Natural killer cell treated with Interleukin-12 subunit alpha and Interleukin-12 subunit beta and Interleukin-15 and Interleukin-18, amount 100 ng/mL, for 72 hours (primary cell): ENCODE measurements around the gene STXBP2. TPM values are rescaled to one million over a fixed set of nuclear protein-coding genes. Genes with fewer than 3 reads are reported as not detected.
A peak's percentile ranks its signal among the peaks of the same experiment; 100 is the strongest.

Source experiments
- ATAC-seq, 2 donors: fragments of 150-1000 bp; cut with Tn5 transposase in 1 of 2; sonication (Bioruptor Pico), chemical (Tn5 transposase) in 1 of 2; 2 replicates each; pipeline ENCODE4 v1.10.0; 2021
- DNase-seq: peaks from one replicate; pipeline ENCODE4 v3.0.0; 2022; ENCODE audit warnings: low spot score
- H3K27ac Mint-ChIP-seq, 2 donors: 1 replicate in 1 of 2; 2 replicates in 1 of 2; pipeline ENCODE4 v1.8.0; 2022; ENCODE audit warnings: mixed read lengths in 2 of 2, mild to moderate bottlenecking in 1 of 2, moderate library complexity in 1 of 2
- H3K27me3 Mint-ChIP-seq, 2 donors: 1 replicate in 1 of 2; 2 replicates in 1 of 2; pipeline ENCODE4 v1.8.0; 2022; ENCODE audit warnings: mixed read lengths in 2 of 2
- H3K36me3 Mint-ChIP-seq: one replicate; pipeline ENCODE4 v1.8.0; 2022; ENCODE audit warnings: mixed read lengths
- H3K4me1 Mint-ChIP-seq, 2 donors: 1 replicate in 1 of 2; 2 replicates in 1 of 2; pipeline ENCODE4 v1.8.0; 2022; ENCODE audit warnings: low read depth in 2 of 2, mixed read lengths in 2 of 2, mild to moderate bottlenecking in 1 of 2
- H3K4me3 Mint-ChIP-seq: one replicate; pipeline ENCODE4 v1.8.0; 2022; ENCODE audit warnings: mixed read lengths
- H3K9me3 Mint-ChIP-seq: 2 replicates; pipeline ENCODE4 v1.8.0; 2022; ENCODE audit warnings: mixed read lengths
- total RNA-seq, 2 donors: library from RNA; stranded (reverse); gene quantifications; one replicate each; pipeline ENCODE4 v1.2.3, GENCODE V29; 2022

Gene STXBP2
- 100 to 1,000 TPM; 233 to 247 TPM for total RNA-seq

DNA sequence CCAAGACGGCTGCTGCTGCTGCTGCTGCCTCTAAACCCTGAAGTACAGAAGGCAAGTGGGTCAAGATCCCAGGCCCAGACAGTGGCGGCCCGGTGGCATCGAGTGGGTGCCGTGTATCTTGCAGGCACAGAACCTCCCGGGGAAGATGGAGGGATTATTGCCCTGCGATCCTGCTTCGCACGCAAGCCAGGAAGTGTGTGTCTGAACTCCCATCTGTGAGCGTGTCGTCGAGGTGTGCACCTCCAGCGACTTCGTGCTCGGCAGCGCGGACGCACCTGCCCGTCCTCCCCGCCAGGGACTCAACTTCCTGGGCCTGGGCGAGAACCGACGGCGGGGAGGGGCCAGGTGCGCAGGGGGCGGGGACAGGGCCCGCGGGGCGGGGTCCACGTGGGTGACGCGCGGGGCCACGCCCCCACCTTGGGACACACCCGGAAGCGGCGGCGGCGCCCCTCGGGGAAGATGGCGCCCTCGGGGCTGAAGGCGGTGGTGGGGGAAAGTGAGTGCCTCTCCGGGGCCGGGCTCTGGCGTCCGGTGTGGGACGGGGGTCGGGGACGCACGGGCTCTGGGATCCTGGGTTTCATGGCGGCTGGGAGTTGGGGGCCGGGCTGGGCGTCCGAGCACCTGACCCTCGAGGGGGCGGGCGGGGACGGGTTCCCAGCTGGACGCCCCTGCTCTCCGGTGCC is at the start of gene STXBP2:
Gene STXBP2, plus strand, starts transcription at position 420 of the 683 bp plus-strand sequence. Its CDS starts 40 bp downstream, at position 460.
- Mint-ChIP-seq H3K36me3 (peaks cover 9% of the 10 kb centered on the region), H3K9me3 (peaks cover 6% of the 10 kb centered on the region), H3K4me3 (peak within 1 kb of the TSS; percentile 84), H3K27ac (peak within 1 kb of the TSS; percentile 78 to 88), H3K4me1 (peaks cover 22 to 33% of the 10 kb centered on the region in 2 donors), H3K27me3 (no peaks in the 10 kb centered on the region)
- ATAC-seq (peak; percentile 96 to 97), DNase-seq (peak; percentile 89)

DNA sequence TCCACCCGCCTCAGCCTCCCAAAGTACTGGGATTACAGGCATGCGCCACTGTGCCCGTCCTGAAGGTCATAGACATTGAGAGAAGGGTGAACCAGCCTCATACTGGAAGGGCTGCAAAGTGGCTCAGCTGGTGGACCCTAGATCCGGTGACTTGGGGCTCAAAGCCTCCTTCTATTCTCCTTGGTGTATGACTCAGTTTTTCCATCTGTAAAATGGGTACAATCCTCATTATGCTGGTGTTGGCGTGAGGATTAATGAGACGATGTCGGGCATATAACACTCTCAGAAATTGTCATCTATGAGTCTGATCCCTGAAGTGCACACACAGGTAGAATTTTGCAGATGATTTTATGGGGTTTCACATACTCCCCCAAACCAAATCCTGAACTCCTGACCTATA is 47.1 kb upstream of the STXBP2 start:
- no peaks in the 10 kb centered on the region for H3K9me3 Mint-ChIP-seq
- H3K4me1 Mint-ChIP-seq: no peaks in the 10 kb centered on the region
- H3K36me3 Mint-ChIP-seq: no peaks in the 10 kb centered on the region
- no peak overlapping the region for H3K27ac Mint-ChIP-seq
- no peak overlapping the region for H3K4me3 Mint-ChIP-seq
- no peak for ATAC-seq
- DNase-seq: no peak
- H3K27me3 Mint-ChIP-seq: peaks cover 9 to 19% of the 10 kb centered on the region in 2 donors

DNA sequence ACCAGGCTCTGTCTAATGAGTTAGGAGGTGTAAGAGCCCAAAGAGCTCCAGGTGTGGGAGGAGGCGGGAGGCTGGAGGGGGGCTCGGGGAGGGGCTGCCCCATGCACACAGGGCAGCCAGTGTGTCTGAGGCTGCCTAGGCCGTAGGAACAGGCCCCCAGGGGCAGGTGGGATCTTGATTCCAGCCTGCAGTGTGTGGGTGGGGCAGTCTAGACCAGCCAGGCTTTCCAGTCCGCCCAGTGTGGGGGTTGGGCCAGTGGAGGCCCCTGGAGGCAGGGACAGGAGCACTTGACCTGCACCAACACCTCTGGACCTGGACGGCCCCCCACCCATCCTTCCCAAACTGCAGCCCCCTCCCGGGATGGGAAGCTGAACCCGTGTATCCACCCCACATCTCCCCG is 46.7 kb upstream of the STXBP2 start:
- DNase-seq (no peak), ATAC-seq (peak in 1 of 2 donors; percentile 43)
- peaks cover 11 to 24% of the 10 kb centered on the region in 2 donors for H3K27me3 Mint-ChIP-seq
- peaks cover 2 to 3% of the 10 kb centered on the region in 2 donors for H3K4me1 Mint-ChIP-seq
- H3K4me3 Mint-ChIP-seq: no peak overlapping the region
- no peaks in the 10 kb centered on the region for H3K9me3 Mint-ChIP-seq
- H3K36me3 Mint-ChIP-seq: no peaks in the 10 kb centered on the region
- H3K27ac Mint-ChIP-seq: no peak overlapping the region

DNA sequence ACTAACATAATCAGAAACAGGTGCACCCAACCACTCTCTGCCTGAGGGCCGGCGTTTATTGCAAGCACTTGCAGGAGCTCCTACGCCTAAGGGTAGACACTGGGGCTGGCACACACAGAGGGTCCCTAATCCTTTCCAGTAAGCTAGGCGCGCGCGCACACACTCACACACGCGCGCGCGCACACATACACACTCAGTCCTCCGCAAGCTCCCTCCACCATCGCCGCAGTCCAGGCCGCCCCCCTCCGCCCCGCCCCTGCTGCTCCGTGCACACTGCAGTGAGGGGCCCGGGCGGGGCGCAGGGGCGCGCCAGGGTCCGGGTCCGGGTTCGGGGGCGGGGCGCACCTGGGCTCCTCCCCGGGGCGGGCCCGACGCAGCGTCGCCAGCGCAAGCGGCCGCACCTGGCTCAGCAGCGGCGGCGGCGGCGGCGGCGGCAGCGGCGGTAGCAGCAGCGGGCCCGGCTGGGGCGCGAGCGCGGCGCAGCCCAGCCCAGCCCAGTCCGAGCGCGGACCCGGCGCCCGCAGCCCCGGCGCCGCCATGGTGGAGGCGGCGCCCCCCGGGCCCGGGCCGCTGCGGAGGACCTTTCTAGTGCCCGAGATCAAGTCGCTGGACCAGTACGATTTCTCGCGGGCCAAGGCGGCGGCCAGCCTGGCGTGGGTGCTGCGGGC is 41.3 kb upstream of the STXBP2 start, which contains the start of gene CAMSAP3:
Gene CAMSAP3, plus strand, starts transcription at position 398 of the 668 bp plus-strand sequence. Its CDS starts 140 bp downstream, at position 538.
- H3K27ac Mint-ChIP-seq: no peak within 1 kb of the TSS
- peaks cover 4 to 5% of the 10 kb centered on the region in 2 donors for H3K4me1 Mint-ChIP-seq
- H3K36me3 Mint-ChIP-seq: no peaks in the 10 kb centered on the region
- H3K4me3 Mint-ChIP-seq: peak within 1 kb of the TSS; percentile 34
- ATAC-seq: peak; percentile 79 to 81
- no peaks in the 10 kb centered on the region for H3K9me3 Mint-ChIP-seq
- no peak for DNase-seq
- H3K27me3 Mint-ChIP-seq: peaks cover 24 to 41% of the 10 kb centered on the region in 2 donors

DNA sequence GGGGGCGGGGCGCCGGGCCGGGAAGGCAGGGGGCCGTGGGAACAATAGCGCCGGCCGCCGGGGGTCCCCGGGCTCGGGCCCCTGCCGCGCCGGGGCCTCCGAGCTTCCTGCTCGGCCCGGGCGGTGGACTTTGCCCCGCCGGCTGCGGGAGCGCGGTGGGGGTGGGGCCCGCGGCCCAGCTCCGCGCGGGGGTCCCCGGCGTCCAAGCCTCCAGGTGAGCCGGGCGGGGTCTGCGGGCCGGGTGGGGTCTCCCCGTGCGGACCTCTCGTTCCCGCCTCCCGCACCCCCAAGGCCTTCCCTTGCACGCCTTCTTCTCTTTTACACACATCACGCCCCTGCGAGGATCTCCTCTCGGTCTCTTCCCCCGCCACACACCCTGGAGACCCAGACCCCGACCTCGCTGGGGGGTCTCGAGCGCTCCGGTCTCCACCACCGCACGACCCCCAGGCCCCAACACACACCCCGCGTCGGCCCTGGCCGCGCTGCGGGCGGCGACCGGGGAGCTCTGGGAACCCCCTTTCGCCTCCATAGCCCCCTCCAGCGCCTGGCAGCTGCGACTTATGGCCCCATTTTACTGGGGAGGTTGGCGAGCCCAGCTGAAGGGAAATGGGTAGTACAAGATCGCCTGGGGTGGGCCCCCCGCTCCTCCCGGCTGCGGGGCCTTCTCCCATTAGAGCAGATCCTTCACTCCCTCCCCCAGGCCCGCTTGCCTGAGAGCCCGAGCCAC is 40.5 kb upstream of the STXBP2 start:
- ATAC-seq (no peak), DNase-seq (no peak)
- Mint-ChIP-seq H3K36me3 (no peaks in the 10 kb centered on the region), H3K4me3 (no peak overlapping the region), H3K27ac (no peak overlapping the region), H3K4me1 (peaks cover 4 to 5% of the 10 kb centered on the region in 2 donors), H3K27me3 (peaks cover 24 to 41% of the 10 kb centered on the region in 2 donors), H3K9me3 (no peaks in the 10 kb centered on the region)

GRCh38 chr19:7597689-7598088 is 39.2 kb upstream of the STXBP2 start:
- no peaks in the 10 kb centered on the region for H3K9me3 Mint-ChIP-seq
- H3K4me1 Mint-ChIP-seq: peaks cover 5 to 8% of the 10 kb centered on the region in 2 donors
- H3K36me3 Mint-ChIP-seq: no peaks in the 10 kb centered on the region
- H3K27me3 Mint-ChIP-seq: peaks cover 26 to 50% of the 10 kb centered on the region in 2 donors
- DNase-seq (no peak), ATAC-seq (no peak)
- no peak overlapping the region for H3K27ac Mint-ChIP-seq
- H3K4me3 Mint-ChIP-seq: peak overlapping the region; percentile 22

DNA sequence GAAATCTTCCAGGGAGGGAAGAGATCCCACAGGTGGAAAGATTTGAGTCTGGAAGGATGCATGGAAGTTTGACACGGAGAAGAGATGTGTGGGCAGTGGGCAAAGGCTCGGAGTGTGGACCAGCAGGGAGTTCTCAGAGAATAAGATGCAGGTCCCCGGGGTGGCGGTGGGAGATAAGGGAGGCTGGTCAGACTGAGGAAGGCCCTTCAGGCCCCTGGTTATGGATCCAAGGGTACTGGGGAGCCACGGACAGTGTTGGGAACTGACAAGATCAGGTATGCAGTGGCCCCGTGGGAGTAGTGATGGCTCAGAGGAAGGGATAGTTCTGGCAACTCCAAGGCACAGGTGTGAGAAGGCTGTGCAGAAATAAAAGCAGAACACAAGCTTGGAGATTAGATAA is 38.7 kb upstream of the STXBP2 start:
- H3K4me3 Mint-ChIP-seq: no peak overlapping the region
- H3K4me1 Mint-ChIP-seq: peaks cover 5 to 8% of the 10 kb centered on the region in 2 donors
- H3K9me3 Mint-ChIP-seq: no peaks in the 10 kb centered on the region
- H3K27me3 Mint-ChIP-seq: peaks cover 25 to 47% of the 10 kb centered on the region in 2 donors
- DNase-seq: no peak
- no peaks in the 10 kb centered on the region for H3K36me3 Mint-ChIP-seq
- H3K27ac Mint-ChIP-seq: peak overlapping the region in 1 of 2 donors; percentile 29
- no peak for ATAC-seq

GRCh38 chr19:7600721-7601120 is 36.2 kb upstream of the STXBP2 start:
- Mint-ChIP-seq H3K27me3 (peaks cover 22 to 24% of the 10 kb centered on the region in 2 donors), H3K36me3 (no peaks in the 10 kb centered on the region), H3K4me3 (no peak overlapping the region), H3K27ac (no peak overlapping the region), H3K4me1 (peaks cover 0 to 7% of the 10 kb centered on the region in 2 donors), H3K9me3 (no peaks in the 10 kb centered on the region)
- ATAC-seq: no peak
- no peak for DNase-seq

DNA sequence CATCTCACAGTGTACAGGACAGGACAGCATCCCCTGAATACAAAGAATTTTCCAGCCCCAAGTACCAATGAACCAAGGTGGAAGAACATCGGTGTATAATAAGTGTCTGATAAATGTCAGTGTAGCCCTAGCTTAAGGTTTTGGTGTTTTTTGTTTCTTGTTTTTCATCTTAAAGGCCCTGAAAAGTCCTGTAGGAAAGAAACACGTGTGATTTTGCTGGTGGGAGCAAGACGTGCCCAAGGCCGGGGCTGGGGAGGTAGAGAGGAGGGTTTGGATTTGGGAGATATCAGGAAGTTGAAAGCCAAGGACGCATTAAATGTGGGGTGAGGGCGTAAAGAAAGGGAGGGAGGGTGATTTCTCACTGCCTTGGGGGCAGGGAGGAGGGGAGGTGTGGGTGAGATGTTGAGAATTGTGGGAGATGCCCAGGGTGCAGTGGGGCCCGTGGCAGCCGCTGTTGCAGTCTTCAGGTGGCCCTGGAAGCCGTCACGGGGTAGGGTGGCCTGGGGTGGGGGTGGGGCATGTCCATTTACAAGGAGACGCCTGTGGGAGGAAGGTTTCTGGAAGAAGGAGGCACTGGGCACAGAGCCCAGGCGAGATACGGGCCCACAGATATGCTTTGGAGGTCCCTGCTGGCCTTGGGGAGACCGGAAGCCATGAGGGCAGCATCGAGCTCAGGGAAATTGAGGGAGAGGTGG is 34.5 kb upstream of the STXBP2 start:
- no peaks in the 10 kb centered on the region for H3K36me3 Mint-ChIP-seq
- H3K4me3 Mint-ChIP-seq: no peak overlapping the region

DNA sequence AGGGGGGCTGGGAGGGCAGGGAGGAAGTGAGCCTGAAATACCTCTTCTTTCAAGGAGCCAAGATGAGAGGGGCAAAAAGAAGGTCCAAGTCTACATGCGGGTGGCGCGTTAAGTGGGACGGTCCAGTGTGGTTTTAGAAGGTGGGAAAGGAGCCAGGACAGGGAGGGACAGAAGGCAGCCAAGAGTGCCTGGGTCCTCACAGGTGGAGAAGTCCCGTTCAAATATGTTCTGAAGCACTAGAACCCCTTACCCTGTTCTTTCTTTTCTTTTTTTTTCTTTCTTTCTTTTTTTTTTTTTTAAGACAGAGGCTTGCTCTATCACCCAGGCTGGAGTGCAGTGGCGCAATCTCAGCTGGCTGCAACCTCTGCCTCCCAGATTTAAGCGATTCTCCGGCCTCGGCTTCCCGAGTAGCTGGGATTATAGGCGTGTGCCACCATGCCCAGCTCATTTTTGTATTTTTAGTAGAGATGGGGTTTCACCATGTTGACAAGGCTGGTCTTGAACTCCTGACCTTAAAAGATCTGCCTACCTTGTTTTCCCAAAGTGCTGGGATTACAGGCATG is 33.9 kb upstream of the STXBP2 start:
- H3K27me3 Mint-ChIP-seq: peaks cover 14 to 18% of the 10 kb centered on the region in 2 donors
- no peaks in the 10 kb centered on the region for H3K36me3 Mint-ChIP-seq
- ATAC-seq (no peak), DNase-seq (no peak)
- peaks cover 0 to 8% of the 10 kb centered on the region in 2 donors for H3K4me1 Mint-ChIP-seq
- H3K27ac Mint-ChIP-seq: no peak overlapping the region
- no peak overlapping the region for H3K4me3 Mint-ChIP-seq
- H3K9me3 Mint-ChIP-seq: no peaks in the 10 kb centered on the region

More for the DNA sequence above, 34.5 kb upstream of the STXBP2 start:
- ATAC-seq (no peak), DNase-seq (no peak)
- peaks cover 0 to 8% of the 10 kb centered on the region in 2 donors for H3K4me1 Mint-ChIP-seq
- H3K9me3 Mint-ChIP-seq: no peaks in the 10 kb centered on the region
- H3K27me3 Mint-ChIP-seq: peaks cover 20 to 22% of the 10 kb centered on the region in 2 donors
- no peak overlapping the region for H3K27ac Mint-ChIP-seq

- Mint-ChIP-seq H3K36me3 (no peaks in the 10 kb centered on the region), H3K4me3 (no peak overlapping the region), H3K4me1 (peaks cover 0 to 8% of the 10 kb centered on the region in 2 donors), H3K9me3 (no peaks in the 10 kb centered on the region), H3K27ac (no peak overlapping the region), H3K27me3 (peaks cover 9 to 14% of the 10 kb centered on the region in 2 donors)
- ATAC-seq: no peak
- no peak for DNase-seq
These were observed 33.0 kb upstream of the STXBP2 start for GRCh38 chr19:7603919-7604318.

GRCh38 chr19:7605490-7606222 is 31.3 kb upstream of the STXBP2 start:
- Mint-ChIP-seq H3K4me1 (peaks cover 0 to 8% of the 10 kb centered on the region in 2 donors), H3K27ac (no peak overlapping the region), H3K9me3 (no peaks in the 10 kb centered on the region), H3K4me3 (no peak overlapping the region), H3K27me3 (peaks cover 9 to 13% of the 10 kb centered on the region in 2 donors), H3K36me3 (no peaks in the 10 kb centered on the region)
- ATAC-seq (peak; percentile 61 to 68), DNase-seq (no peak)
